Measurements from ENCODE around the gene SERPINB6.

GRCh38 chr6:2900821-2901644 lies 70.3 kb downstream of the SERPINB6 start:
- TF ChIP-seq CTCF (IDR thresholded peaks at IDR 0.05) (no peak), POLR2A (IDR thresholded peaks at IDR 0.05) (no peak)

Data from esophagus squamous epithelium (tissue), 4 donors.